H9 (cell line): ENCODE results near the gene CDCP1. TPM values are rescaled to one million over a fixed set of nuclear protein-coding genes. Genes with fewer than 3 reads are reported as not detected.
A peak's percentile ranks its signal among the peaks of the same experiment; 100 is the strongest.

ENCODE experiments used
- DNase-seq: peaks from one replicate; pipeline ENCODE4 v3.0.0-alpha.2; 2017
- H2AFZ ChIP-seq: one replicate; pipeline ENCODE4 v1.6.1; 2013; ENCODE audit warnings: mild to moderate bottlenecking, low read length, control low read depth, moderate library complexity
- H2AK5ac ChIP-seq: 2 replicates; pipeline ENCODE4 v1.6.1; 2013; ENCODE audit warnings: low read length, control low read depth, mixed read lengths; ENCODE audit not compliant: insufficient read length
- H2BK120ac ChIP-seq: one replicate; pipeline ENCODE4 v1.6.1; 2013; ENCODE audit warnings: low read depth, mild to moderate bottlenecking, low read length, control low read depth, inconsistent platforms; ENCODE audit not compliant: poor library complexity, severe bottlenecking
- H2BK12ac ChIP-seq: 2 replicates; pipeline ENCODE4 v1.6.1; 2013; ENCODE audit warnings: low read length, control low read depth, mixed read lengths, low read depth; ENCODE audit not compliant: insufficient read length
- H2BK15ac ChIP-seq: 2 replicates; pipeline ENCODE4 v1.6.1; 2013; ENCODE audit warnings: low read depth, low read length, control low read depth
- H2BK20ac ChIP-seq: one replicate; pipeline ENCODE4 v1.6.1; 2013; ENCODE audit warnings: low read depth, mild to moderate bottlenecking, low read length, control low read depth, inconsistent platforms; ENCODE audit not compliant: poor library complexity, severe bottlenecking
- H2BK5ac ChIP-seq: 2 replicates; pipeline ENCODE4 v1.6.1; 2013; ENCODE audit warnings: low read length, control low read depth, mixed read lengths; ENCODE audit not compliant: insufficient read length
- H3K14ac ChIP-seq: 2 replicates; pipeline ENCODE4 v1.6.1; 2013; ENCODE audit warnings: low read length, control low read depth; ENCODE audit not compliant: insufficient read depth
- H3K18ac ChIP-seq: 2 replicates; pipeline ENCODE4 v1.6.1; 2013; ENCODE audit warnings: low read depth, mild to moderate bottlenecking, mixed read lengths, low read length, control low read depth; ENCODE audit not compliant: insufficient read length
- H3K23ac ChIP-seq: 2 replicates; pipeline ENCODE4 v1.6.1; 2013; ENCODE audit warnings: low read length, control low read depth, mixed read lengths, low read depth; ENCODE audit not compliant: insufficient read length
- H3K23me2 ChIP-seq: 2 replicates; pipeline ENCODE4 v1.6.1; 2013; ENCODE audit warnings: low read depth, mild to moderate bottlenecking, mixed read lengths, low read length, control low read depth; ENCODE audit not compliant: insufficient read length, poor library complexity, severe bottlenecking
- H3K27ac ChIP-seq: 2 replicates; pipeline ENCODE4 v1.5.1; 2013; ENCODE audit warnings: low read length, control low read depth, mixed read lengths, low read depth; ENCODE audit not compliant: insufficient read length
- H3K27me3 ChIP-seq: 2 replicates; pipeline ENCODE4 v1.6.1; 2013; ENCODE audit warnings: low read length, control low read depth, inconsistent platforms; ENCODE audit not compliant: insufficient read depth
- H3K4ac ChIP-seq: 2 replicates; pipeline ENCODE4 v1.6.1; 2013; ENCODE audit warnings: low read depth, mild to moderate bottlenecking, control low read depth, inconsistent platforms, low read length, moderate library complexity
- H3K4me1 ChIP-seq: 2 replicates; pipeline ENCODE4 v1.6.1; 2013; ENCODE audit warnings: low read length, control low read depth, inconsistent platforms; ENCODE audit not compliant: insufficient read depth
- H3K4me2 ChIP-seq: 2 replicates; pipeline ENCODE4 v1.6.1; 2013; ENCODE audit warnings: low read length, control low read depth, mixed read lengths; ENCODE audit not compliant: insufficient read length, insufficient read depth
- H3K56ac ChIP-seq: 2 replicates; pipeline ENCODE4 v1.6.1; 2013; ENCODE audit warnings: low read depth, mild to moderate bottlenecking, mixed read lengths, low read length, control low read depth; ENCODE audit not compliant: insufficient read length
- H3K79me1 ChIP-seq: 2 replicates; pipeline ENCODE4 v1.6.1; 2013; ENCODE audit warnings: low read depth, mild to moderate bottlenecking, moderate library complexity, low read length, control low read depth, inconsistent platforms; ENCODE audit not compliant: insufficient read depth, poor library complexity, severe bottlenecking
- H3K79me2 ChIP-seq: 2 replicates; pipeline ENCODE4 v1.6.1; 2013; ENCODE audit warnings: low read length, control low read depth, inconsistent platforms; ENCODE audit not compliant: insufficient read depth
- H3K9ac ChIP-seq: 2 replicates; pipeline ENCODE4 v1.6.1; 2013; ENCODE audit warnings: low read length, control low read depth, mixed read lengths; ENCODE audit not compliant: insufficient read length; ENCODE audit errors: extremely low read depth
- H3K9me3 ChIP-seq: one replicate; pipeline ENCODE4 v1.6.1; 2013; ENCODE audit warnings: low read depth, low read length, inconsistent platforms; ENCODE audit not compliant: control insufficient read depth
- H3T11ph ChIP-seq: one replicate; pipeline ENCODE4 v1.6.1; 2013; ENCODE audit warnings: mild to moderate bottlenecking, low read length, control low read depth, inconsistent platforms
- H4K20me1 ChIP-seq: one replicate; pipeline ENCODE4 v1.6.1; 2013; ENCODE audit not compliant: control insufficient read depth, insufficient read length, insufficient read depth
- H4K5ac ChIP-seq: 2 replicates; pipeline ENCODE4 v1.6.1; 2013; ENCODE audit warnings: low read depth, mild to moderate bottlenecking, mixed read lengths, low read length, control low read depth; ENCODE audit not compliant: insufficient read length
- H4K8ac ChIP-seq: replicated peaks from 2 replicates; pipeline ENCODE4 v1.6.1; 2013; ENCODE audit warnings: low read length, control low read depth, mixed read lengths, low read depth; ENCODE audit not compliant: insufficient read length
- H4K91ac ChIP-seq: 2 replicates; pipeline ENCODE4 v1.6.1; 2013; ENCODE audit warnings: low read depth, mild to moderate bottlenecking, moderate library complexity, mixed read lengths, low read length, control low read depth; ENCODE audit not compliant: insufficient read length
- H3K27ac Mint-ChIP-seq, 3 experiments: 2 replicates in 2 of 3; 3 replicates in 1 of 3; pipeline ENCODE4 v1.8.0; 2020 to 2021; ENCODE audit warnings: mixed read lengths in 3 of 3, mild to moderate bottlenecking in 1 of 3, moderate library complexity in 1 of 3
- H3K27me3 Mint-ChIP-seq: 2 replicates; pipeline ENCODE4 v1.8.0; 2021; ENCODE audit warnings: low read depth, mild to moderate bottlenecking, moderate library complexity, mixed read lengths
- H3K36me3 Mint-ChIP-seq, 3 experiments: 2 replicates in 2 of 3; 3 replicates in 1 of 3; pipeline ENCODE4 v1.8.0; 2020 to 2021; ENCODE audit warnings: low read depth in 3 of 3, mixed read lengths in 3 of 3; ENCODE audit not compliant: insufficient read depth in 1 of 3
- H3K4me1 Mint-ChIP-seq, 2 experiments: 2 replicates each; pipeline ENCODE4 v1.8.0; 2020; ENCODE audit warnings: mixed read lengths in 2 of 2
- H3K4me3 Mint-ChIP-seq, 2 experiments: 2 replicates in 1 of 2; 3 replicates in 1 of 2; pipeline ENCODE4 v1.8.0; 2020 to 2021; ENCODE audit warnings: mild to moderate bottlenecking in 2 of 2, mixed read lengths in 2 of 2, moderate library complexity in 1 of 2
- H3K9me3 Mint-ChIP-seq, 2 experiments: 2 replicates in 1 of 2; 3 replicates in 1 of 2; pipeline ENCODE4 v1.8.0; 2020; ENCODE audit warnings: mild to moderate bottlenecking in 2 of 2, mixed read lengths in 2 of 2, moderate library complexity in 1 of 2
- WGBS: extraction: QIAGEN DNeasy Blood & Tissue Kit; methylation state at CpG from one replicate; pipeline ENCODE4 v1.1.7; 2013; ENCODE audit warnings: missing lambda C conversion rate, low lambda C conversion rate, mixed read lengths; ENCODE audit not compliant: insufficient read length; ENCODE audit errors: extremely low coverage; 5-methylcytosine and 5-hydroxymethylcytosine counted together
- total RNA-seq: library from RNA; stranded (reverse); gene quantifications from 2 replicates; pipeline ENCODE4 v1.2.1, GENCODE V29; 2021
- TF ChIP-seq, protein P1 (sequence below): fragments of 200-600 bp; sonication (generic); conservative IDR thresholded peaks from 3 replicates; pipeline ENCODE4 v1.8.0; 2021; ENCODE audit warnings: antibody characterized with exemption, mild to moderate bottlenecking

Gene CDCP1
- total RNA-seq, 1 experiment from 2014 or later: 12.9 TPM

DNA sequence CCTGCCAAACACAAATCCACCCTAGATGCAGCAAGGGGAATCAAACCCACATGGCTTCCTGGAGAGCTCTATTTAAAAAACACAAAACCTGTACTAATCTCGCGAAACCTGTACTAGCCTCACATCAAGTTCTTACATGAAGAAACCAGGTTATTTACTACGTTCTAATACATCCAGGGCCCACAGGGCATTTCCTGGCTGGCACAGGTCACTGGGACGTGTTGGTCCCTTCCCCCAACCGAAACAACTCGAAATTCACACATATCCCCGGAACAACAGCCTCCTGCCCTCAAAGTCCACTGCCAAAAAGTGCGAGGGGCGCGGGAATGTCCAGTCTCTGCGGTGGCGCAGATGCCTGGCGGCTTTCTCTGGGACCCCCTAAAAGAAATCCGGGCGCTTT, 955 bp downstream of the CDCP1 start:
- no peak overlapping the region for H3K56ac ChIP-seq
- H2BK12ac ChIP-seq: no peak overlapping the region
- H3K27ac ChIP-seq: no peak overlapping the region
- no peaks in the 10 kb centered on the region for H3K9me3 ChIP-seq
- WGBS: no CpG with 5 or more reads among the region's 15 CpGs
- peaks cover 23 to 28% of the 10 kb centered on the region in 2 experiments for H3K4me1 Mint-ChIP-seq
- no peaks in the 10 kb centered on the region for H3K36me3 Mint-ChIP-seq
- H3K23me2 ChIP-seq: peaks cover 16% of the 10 kb centered on the region
- H3K9ac ChIP-seq: peak overlapping the region; percentile 9
- H2BK5ac ChIP-seq: no peak overlapping the region
- TF ChIP-seq, protein P1, sequence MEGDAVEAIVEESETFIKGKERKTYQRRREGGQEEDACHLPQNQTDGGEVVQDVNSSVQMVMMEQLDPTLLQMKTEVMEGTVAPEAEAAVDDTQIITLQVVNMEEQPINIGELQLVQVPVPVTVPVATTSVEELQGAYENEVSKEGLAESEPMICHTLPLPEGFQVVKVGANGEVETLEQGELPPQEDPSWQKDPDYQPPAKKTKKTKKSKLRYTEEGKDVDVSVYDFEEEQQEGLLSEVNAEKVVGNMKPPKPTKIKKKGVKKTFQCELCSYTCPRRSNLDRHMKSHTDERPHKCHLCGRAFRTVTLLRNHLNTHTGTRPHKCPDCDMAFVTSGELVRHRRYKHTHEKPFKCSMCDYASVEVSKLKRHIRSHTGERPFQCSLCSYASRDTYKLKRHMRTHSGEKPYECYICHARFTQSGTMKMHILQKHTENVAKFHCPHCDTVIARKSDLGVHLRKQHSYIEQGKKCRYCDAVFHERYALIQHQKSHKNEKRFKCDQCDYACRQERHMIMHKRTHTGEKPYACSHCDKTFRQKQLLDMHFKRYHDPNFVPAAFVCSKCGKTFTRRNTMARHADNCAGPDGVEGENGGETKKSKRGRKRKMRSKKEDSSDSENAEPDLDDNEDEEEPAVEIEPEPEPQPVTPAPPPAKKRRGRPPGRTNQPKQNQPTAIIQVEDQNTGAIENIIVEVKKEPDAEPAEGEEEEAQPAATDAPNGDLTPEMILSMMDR: no peak
- no peak overlapping the region for H2BK120ac ChIP-seq
- H4K8ac ChIP-seq: no peak overlapping the region
- no peak overlapping the region for H3K23ac ChIP-seq
- H2BK15ac ChIP-seq: no peak overlapping the region
- H3T11ph ChIP-seq: no peak overlapping the region
- H2AK5ac ChIP-seq: no peak overlapping the region
- DNase-seq: no peak
- peak overlapping the region; percentile 64 for H3K4me2 ChIP-seq
- H2AFZ ChIP-seq: no peak overlapping the region
- no peaks in the 10 kb centered on the region; the same call in 1 of the 2 replicates for H3K4me1 ChIP-seq
- H2BK20ac ChIP-seq: no peak overlapping the region
- H4K20me1 ChIP-seq: no peaks in the 10 kb centered on the region
- H3K27me3 Mint-ChIP-seq: peaks cover 70% of the 10 kb centered on the region
- no peak overlapping the region; the same call in 1 of the 2 replicates for H3K14ac ChIP-seq
- H3K9me3 Mint-ChIP-seq: no peaks in the 10 kb centered on the region; a peak in 2 of 5 replicates
- H4K5ac ChIP-seq: no peak overlapping the region
- no peaks in the 10 kb centered on the region; the same call in 1 of the 2 replicates for H3K79me2 ChIP-seq
- no peaks in the 10 kb centered on the region for H3K79me1 ChIP-seq
- peak overlapping the region; percentile 81 to 95 for H3K4me3 Mint-ChIP-seq
- H3K4ac ChIP-seq: no peak overlapping the region
- H3K27ac Mint-ChIP-seq: no peak overlapping the region
- H4K91ac ChIP-seq: no peak overlapping the region
- H3K18ac ChIP-seq: no peak overlapping the region
- H3K27me3 ChIP-seq: peaks cover 16% of the 10 kb centered on the region; the same call in 1 of the 2 replicates
